Liver (tissue), 9 donors: ENCODE results near the gene ANXA10. TPM values are rescaled to one million over a fixed set of nuclear protein-coding genes. Genes with fewer than 3 reads are reported as not detected.

Experiments used
- DNase-seq: peaks from one replicate; pipeline ENCODE4 v3.0.0-alpha.2; 2017; ENCODE audit warnings: low spot score
- H3K27ac ChIP-seq, 2 donors: one replicate each; pipeline ENCODE4 v1.7.0; 2013; ENCODE audit warnings: inconsistent platforms in 2 of 2, low read length in 2 of 2, control low read depth in 1 of 2, low read depth in 1 of 2, mild to moderate bottlenecking in 1 of 2
- H3K27me3 ChIP-seq, 4 donors: one replicate each; pipeline versions ENCODE4 v1.6.1 to v1.7.0; 2013; ENCODE audit warnings: low read length in 3 of 4, inconsistent platforms in 1 of 4, mild to moderate bottlenecking in 1 of 4, moderate library complexity in 1 of 4; ENCODE audit not compliant: control insufficient read depth in 4 of 4, insufficient read depth in 4 of 4
- H3K36me3 ChIP-seq, 4 donors: one replicate each; pipeline versions ENCODE4 v1.6.1 to v1.7.0; 2013; ENCODE audit warnings: low read length in 3 of 4, mild to moderate bottlenecking in 3 of 4, low read depth in 1 of 4, moderate library complexity in 1 of 4; ENCODE audit not compliant: control insufficient read depth in 4 of 4, insufficient read depth in 3 of 4
- H3K4me1 ChIP-seq, 4 donors: one replicate each; pipeline versions ENCODE4 v1.6.1 to v1.7.0; 2013; ENCODE audit warnings: low read length in 3 of 4, mild to moderate bottlenecking in 3 of 4, moderate library complexity in 1 of 4; ENCODE audit not compliant: control insufficient read depth in 4 of 4, insufficient read depth in 4 of 4
- H3K4me3 ChIP-seq, 3 donors: one replicate each; pipeline versions ENCODE4 v1.6.1 to v1.7.0; 2013; ENCODE audit warnings: low read length in 3 of 3, control low read depth in 1 of 3, low read depth in 1 of 3, mild to moderate bottlenecking in 1 of 3
- H3K9ac ChIP-seq, 2 donors: one replicate each; pipeline ENCODE4 v1.7.0; 2013; ENCODE audit warnings: low read length in 2 of 2, mild to moderate bottlenecking in 2 of 2, moderate library complexity in 2 of 2, control low read depth in 1 of 2, low read depth in 1 of 2
- H3K9me3 ChIP-seq, 4 donors: one replicate each; pipeline versions ENCODE4 v1.6.1 to v1.7.0; 2013; ENCODE audit warnings: low read length in 3 of 4; ENCODE audit not compliant: control insufficient read depth in 4 of 4
- ATF3 ChIP-seq: IDR thresholded peaks from 2 replicates; pipeline ENCODE4 v1.6.1; 2016; ENCODE audit warnings: antibody characterized with exemption
- CTCF ChIP-seq: fragments of 150-350 bp; IDR thresholded peaks from 2 replicates; pipeline ENCODE4 v1.5.1; 2017; ENCODE audit warnings: improper control_type of control experiment, low read depth, low read length; ENCODE audit not compliant: missing input control
- EGR1 ChIP-seq, 2 donors: IDR thresholded peaks; 2 replicates each; pipeline ENCODE4 v1.6.1; 2016 to 2018; ENCODE audit warnings: antibody characterized with exemption in 2 of 2, low read depth in 2 of 2
- FOXA1 ChIP-seq: IDR thresholded peaks from 2 replicates; pipeline ENCODE4 v1.6.1; 2016; ENCODE audit warnings: antibody characterized with exemption
- FOXA2 ChIP-seq: IDR thresholded peaks from 2 replicates; pipeline ENCODE4 v1.6.1; 2016; ENCODE audit warnings: antibody characterized with exemption
- GABPA ChIP-seq, 2 donors: IDR thresholded peaks in 1 of 2; conservative IDR thresholded peaks in 1 of 2; 2 replicates each; pipeline ENCODE4 v1.6.1; 2016; ENCODE audit warnings: antibody characterized with exemption in 2 of 2, mild to moderate bottlenecking in 1 of 2, moderate library complexity in 1 of 2
- HNF4A ChIP-seq, 2 donors: conservative IDR thresholded peaks; 2 replicates each; pipeline ENCODE4 v1.6.1; 2016; ENCODE audit warnings: antibody characterized with exemption in 2 of 2, mild to moderate bottlenecking in 2 of 2
- HNF4G ChIP-seq: IDR thresholded peaks from 2 replicates; pipeline ENCODE4 v1.6.1; 2016; ENCODE audit warnings: antibody characterized with exemption
- JUND ChIP-seq, 2 donors: IDR thresholded peaks; 2 replicates each; pipeline ENCODE4 v1.6.1; 2016; ENCODE audit warnings: antibody characterized with exemption in 2 of 2
- MAX ChIP-seq: IDR thresholded peaks from 2 replicates; pipeline ENCODE4 v1.6.1; 2016; ENCODE audit warnings: antibody characterized with exemption
- NR2F2 ChIP-seq: IDR thresholded peaks from 2 replicates; pipeline ENCODE4 v1.6.1; 2016; ENCODE audit warnings: antibody characterized with exemption
- RAD21 ChIP-seq, 2 donors: IDR thresholded peaks; 2 replicates each; pipeline ENCODE4 v1.6.1; 2016; ENCODE audit warnings: antibody characterized with exemption in 2 of 2, mild to moderate bottlenecking in 2 of 2
- REST ChIP-seq: IDR thresholded peaks from 2 replicates; pipeline ENCODE4 v1.6.1; 2016; ENCODE audit warnings: antibody characterized with exemption, mild to moderate bottlenecking
- RXRA ChIP-seq, 2 donors: IDR thresholded peaks; 2 replicates each; pipeline ENCODE4 v1.6.1; 2017 to 2018; ENCODE audit warnings: antibody characterized with exemption in 2 of 2, mild to moderate bottlenecking in 1 of 2
- SP1 ChIP-seq: IDR thresholded peaks from 2 replicates; pipeline ENCODE4 v1.6.1; 2018; ENCODE audit warnings: antibody characterized with exemption, mild to moderate bottlenecking
- TAF1 ChIP-seq: conservative IDR thresholded peaks from 2 replicates; pipeline ENCODE4 v1.6.1; 2016; ENCODE audit warnings: antibody characterized with exemption, mild to moderate bottlenecking
- YY1 ChIP-seq: IDR thresholded peaks from 2 replicates; pipeline ENCODE4 v1.6.1; 2016; ENCODE audit warnings: antibody characterized with exemption, mild to moderate bottlenecking
- ZBTB33 ChIP-seq: IDR thresholded peaks from 2 replicates; pipeline ENCODE4 v1.6.1; 2016; ENCODE audit warnings: antibody characterized with exemption
- WGBS: extraction: QIAGEN DNeasy Blood & Tissue Kit; methylation state at CpG from one replicate; pipeline ENCODE4 v1.1.7; 2013; 5-methylcytosine and 5-hydroxymethylcytosine counted together
- polyA plus RNA-seq, 2 donors: library from polyadenylated mRNA; stranded (reverse) in 1 of 2; unstranded in 1 of 2; fragments of 200-250 nt in 1 of 2; fragments of >200 nt in 1 of 2; fragmentation: Nextera tagmentation in 1 of 2; extraction: Ambion mirVana in 1 of 2; gene quantifications; one replicate each; pipeline versions ENCODE4 v1.2.1 to v1.2.3, GENCODE V29; 2013 to 2015
- total RNA-seq, 2 donors: library from RNA; depleted of rRNA; stranded (reverse); fragments of >200 nt; gene quantifications; one replicate each; pipeline ENCODE4 v1.2.3, GENCODE V29; 2014
- donor health status: healthy.
- donor health status: healthy.
- donor health status: healthy.
- donor health status: healthy.
- donor health status: healthy.

The ANXA10 gene
- total and polyA plus RNA-seq, 4 donors = 6.3 to 45.4 (median 28.3) TPM

- Histone ChIP-seq H3K27ac (no peak overlapping the region), H3K9me3 (no peaks in the 10 kb centered on the region), H3K27me3 (no peaks in the 10 kb centered on the region), H3K4me3 (no peak overlapping the region), H3K36me3 (no peaks in the 10 kb centered on the region), H3K4me1 (no peaks in the 10 kb centered on the region), H3K9ac (no peak overlapping the region)
- no peak for DNase-seq
- 71% methylated on average over 2 of the region's 2 CpGs for WGBS
- TF ChIP-seq RXRA (IDR thresholded peaks at IDR 0.05) = no peak
- TF ChIP-seq SP1 = no peak
- TF ChIP-seq FOXA2 = no peak
- TF ChIP-seq HNF4G = no peak
- TF ChIP-seq FOXA1 = no peak
- TF ChIP-seq EGR1 (IDR thresholded peaks at IDR 0.05; ENCODE audit: low read depth in 2 of 2) = no peak
- TF ChIP-seq JUND (IDR thresholded peaks at IDR 0.05) = no peak
- no peak for TF ChIP-seq YY1
- TF ChIP-seq TAF1 = no peak
- no peak for TF ChIP-seq MAX
- TF ChIP-seq REST = no peak
- TF ChIP-seq RAD21 (IDR thresholded peaks at IDR 0.05) = no peak
- no peak for TF ChIP-seq ZBTB33
- TF ChIP-seq GABPA (IDR thresholded peaks at IDR 0.05 in 1 of 2, conservative IDR thresholded peaks at IDR 0.05 in 1 of 2) = no peak
Observed at GRCh38 chr4:168095776-168096406, 3.6 kb downstream of the ANXA10 start.

- 80% methylated on average over 1 of the region's 1 CpG for WGBS
- H3K36me3 ChIP-seq = no peaks in the 10 kb centered on the region
- H3K4me3 ChIP-seq = no peak overlapping the region
- H3K9ac ChIP-seq = no peak overlapping the region
- H3K9me3 ChIP-seq = no peaks in the 10 kb centered on the region
- no peak overlapping the region for H3K27ac ChIP-seq
- no peak for DNase-seq
- H3K27me3 ChIP-seq = no peaks in the 10 kb centered on the region
- no peaks in the 10 kb centered on the region for H3K4me1 ChIP-seq
- TF ChIP-seq HNF4A (conservative IDR thresholded peaks at IDR 0.05) = no peak
- no peak for TF ChIP-seq MAX
- no peak for TF ChIP-seq HNF4G
- no peak for TF ChIP-seq RXRA (IDR thresholded peaks at IDR 0.05)
- no peak for TF ChIP-seq NR2F2
- no peak for TF ChIP-seq JUND (IDR thresholded peaks at IDR 0.05)
- no peak for TF ChIP-seq RAD21 (IDR thresholded peaks at IDR 0.05)
- TF ChIP-seq FOXA1 = no peak
- TF ChIP-seq CTCF = no peak
- no peak for TF ChIP-seq ATF3
- TF ChIP-seq REST = no peak
- no peak for TF ChIP-seq FOXA2
- no peak for TF ChIP-seq GABPA (IDR thresholded peaks at IDR 0.05 in 1 of 2, conservative IDR thresholded peaks at IDR 0.05 in 1 of 2)
- no peak for TF ChIP-seq SP1
- TF ChIP-seq YY1 = no peak
- TF ChIP-seq TAF1 = no peak
Observed at GRCh38 chr4:168096407-168096784, 4.1 kb downstream of the ANXA10 start.
